Occipital lobe (tissue), 3 donors: ENCODE data around the gene LRRC3. TPM values are rescaled to one million over a fixed set of nuclear protein-coding genes. Genes with fewer than 3 reads are reported as not detected.

Experiments
- DNase-seq: peaks from one replicate; lab custom pipeline; 2025; lab: John Stamatoyannopoulos, UW
- small RNA-seq: library from RNA; depleted of rRNA; stranded (forward); fragments of <200 nt; gene quantifications from one replicate; pipeline ENCODE3, GENCODE V24; 2014
- total RNA-seq: library from RNA; depleted of rRNA; stranded (reverse); fragments of >200 nt; gene quantifications from one replicate; pipeline ENCODE4 v1.2.3, GENCODE V29; 2014

The LRRC3 gene
- total RNA-seq, 1 donor from 2014 or later = 4.8 TPM

DNA sequence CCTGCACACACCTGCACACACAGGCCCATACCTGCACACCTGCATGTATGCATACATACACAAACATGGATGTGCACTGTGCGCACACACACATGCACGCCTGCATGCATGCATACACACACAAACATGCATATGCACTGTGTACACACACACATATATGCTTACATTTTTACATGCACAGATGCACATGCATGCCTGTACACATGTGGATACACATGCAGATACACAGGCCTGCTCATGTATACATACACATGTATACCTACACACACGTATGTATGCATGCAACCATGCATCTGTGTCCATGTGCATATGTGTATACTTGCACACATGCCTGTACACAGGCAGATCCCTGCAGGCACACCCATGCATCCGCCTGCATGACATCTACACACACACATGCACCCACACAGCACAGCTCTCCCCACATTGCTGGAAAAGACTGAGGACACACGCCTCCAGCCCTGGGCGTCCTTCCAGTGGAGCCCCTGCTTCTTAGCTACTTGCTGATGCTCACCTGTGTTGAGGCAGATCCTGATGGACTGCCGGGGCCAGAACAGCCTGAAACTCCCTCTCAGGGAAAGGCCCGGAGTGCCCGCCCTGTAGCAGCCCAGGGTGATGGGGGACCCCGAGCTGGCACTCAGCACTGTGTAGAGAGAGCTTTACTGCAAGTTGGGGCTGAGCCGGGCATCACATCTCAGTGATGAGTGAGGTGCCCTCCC is 56.1 kb downstream of the LRRC3 start:
- DNase-seq = no peak

Small RNA genes lying within 50 kb of the gene (small RNA-seq; reads per million reads assigned to genes)
- gene RF00285 = not detected

Other genes with a start within 250 kb of the LRRC3 start
- gene ICOSLG, start 214.6 kb upstream of the LRRC3 start, total RNA-seq = 0.31 TPM
- gene DNMT3L, start 193.6 kb upstream of the LRRC3 start, total RNA-seq = not detected
- gene AIRE, start 169.6 kb upstream of the LRRC3 start, total RNA-seq = not detected
- 107 TPM for gene PFKL, start 155.5 kb upstream of the LRRC3 start, total RNA-seq
- gene CFAP410, start 116.1 kb upstream of the LRRC3 start, total RNA-seq = 5.0 TPM
- gene TRPM2, start 101.9 kb upstream of the LRRC3 start, total RNA-seq = 1.2 TPM
- gene KRTAP10-1, start 84.7 kb downstream of the LRRC3 start, total RNA-seq = not detected
- not detected for gene KRTAP10-2, start 96.0 kb downstream of the LRRC3 start, total RNA-seq
- not detected for gene KRTAP10-3, start 103.3 kb downstream of the LRRC3 start, total RNA-seq
- gene KRTAP10-4, start 118.2 kb downstream of the LRRC3 start, total RNA-seq = not detected
- not detected for gene KRTAP10-5, start 125.1 kb downstream of the LRRC3 start, total RNA-seq
- gene KRTAP10-6, start 137.0 kb downstream of the LRRC3 start, total RNA-seq = not detected
- not detected for gene KRTAP10-7, start 145.1 kb downstream of the LRRC3 start, total RNA-seq
- not detected for gene KRTAP10-8, start 156.6 kb downstream of the LRRC3 start, total RNA-seq
- not detected for gene KRTAP10-9, start 171.6 kb downstream of the LRRC3 start, total RNA-seq
- not detected for gene KRTAP10-10, start 181.8 kb downstream of the LRRC3 start, total RNA-seq
- not detected for gene KRTAP10-11, start 190.9 kb downstream of the LRRC3 start, total RNA-seq
- not detected for gene KRTAP12-4, start 199.1 kb downstream of the LRRC3 start, total RNA-seq
- not detected for gene KRTAP12-3, start 202.4 kb downstream of the LRRC3 start, total RNA-seq
- gene KRTAP12-2, start 211.4 kb downstream of the LRRC3 start, total RNA-seq = not detected
- not detected for gene KRTAP12-1, start 226.7 kb downstream of the LRRC3 start, total RNA-seq
- gene KRTAP10-12, start 241.7 kb downstream of the LRRC3 start, total RNA-seq = not detected